Thoracic aorta (tissue), 2 donors: ENCODE results near the gene NINJ2. TPM values are rescaled to one million over a fixed set of nuclear protein-coding genes. Genes with fewer than 3 reads are reported as not detected.

Experiments
- ATAC-seq: fragments of 150-250 bp; one replicate; pipeline ENCODE4 v1.8.0; 2017; ENCODE audit warnings: low read depth; ENCODE audit not compliant: insufficient number of reproducible peaks, low FRiP score
- DNase-seq: peaks from one replicate; pipeline ENCODE4 v3.0.0-alpha.2; 2020; ENCODE audit warnings: low spot score
- H3K27ac ChIP-seq, 2 donors: fragments of 200-600 bp; sonication (generic); 1 replicate in 1 of 2; 2 replicates in 1 of 2; pipeline ENCODE4 v1.5.1; 2016; ENCODE audit warnings: mild to moderate bottlenecking in 2 of 2, moderate library complexity in 2 of 2
- H3K27me3 ChIP-seq: fragments of 200-600 bp; sonication (generic); replicated peaks from 2 replicates; pipeline ENCODE4 v1.6.0; 2016; ENCODE audit warnings: mild to moderate bottlenecking; ENCODE audit not compliant: insufficient read depth
- H3K36me3 ChIP-seq: fragments of 200-600 bp; sonication (generic); one replicate; pipeline ENCODE4 v1.5.1; 2016
- H3K4me1 ChIP-seq, 2 donors: fragments of 200-600 bp; sonication (generic); 1 replicate in 1 of 2; 2 replicates in 1 of 2; pipeline versions ENCODE4 v1.5.1 to v1.6.0; 2016; ENCODE audit warnings: low read depth in 2 of 2, mild to moderate bottlenecking in 1 of 2; ENCODE audit not compliant: control insufficient read depth in 1 of 2
- H3K4me3 ChIP-seq: fragments of 200-600 bp; sonication (generic); 2 replicates; pipeline ENCODE4 v1.5.1; 2016; ENCODE audit warnings: mild to moderate bottlenecking
- H3K9me3 ChIP-seq: fragments of 200-600 bp; sonication (generic); 2 replicates; pipeline ENCODE4 v1.5.1; 2016
- total RNA-seq, 2 donors: library from RNA; depleted of rRNA; stranded (reverse); fragments of >200 nt; gene quantifications; one replicate each; pipeline versions ENCODE4 v1.1.0 to v1.2.3, GENCODE V29; 2016
- TF ChIP-seq, protein P1 (sequence below): fragments of 200-600 bp; sonication (generic); IDR thresholded peaks from one replicate; pipeline ENCODE4 v1.5.1; 2019; ENCODE audit warnings: antibody characterized with exemption

Gene NINJ2
- total RNA-seq, 2 donors from 2014 or later: 2.4 to 5.3 TPM

DNA sequence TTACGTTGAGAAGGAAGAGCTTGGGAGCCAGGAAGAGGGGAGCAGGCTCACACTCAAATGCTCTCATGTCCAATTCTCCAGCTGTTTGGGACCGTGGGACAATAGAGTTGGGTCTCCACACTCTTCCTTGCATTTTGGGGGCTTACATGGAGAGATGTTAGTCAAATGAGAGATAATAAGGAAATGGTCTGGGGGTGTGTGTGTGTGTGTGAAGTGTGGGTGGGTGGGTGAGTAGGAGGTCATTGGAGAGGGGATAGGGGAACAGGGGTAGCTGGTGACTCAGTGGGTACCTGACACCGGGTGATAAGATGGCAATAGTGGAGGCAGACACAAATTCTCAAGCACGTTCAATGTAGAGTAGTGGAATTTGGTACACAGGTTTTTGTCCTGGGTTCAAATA, 135.5 kb downstream of the NINJ2 start:
- Histone ChIP-seq H3K27me3 (no peaks in the 10 kb centered on the region), H3K4me1 (no peaks in the 10 kb centered on the region), H3K27ac (no peak overlapping the region), H3K9me3 (peaks cover 6% of the 10 kb centered on the region), H3K4me3 (no peak overlapping the region), H3K36me3 (no peaks in the 10 kb centered on the region)
- no peak for ATAC-seq
- no peak for DNase-seq
- TF ChIP-seq, protein P1, sequence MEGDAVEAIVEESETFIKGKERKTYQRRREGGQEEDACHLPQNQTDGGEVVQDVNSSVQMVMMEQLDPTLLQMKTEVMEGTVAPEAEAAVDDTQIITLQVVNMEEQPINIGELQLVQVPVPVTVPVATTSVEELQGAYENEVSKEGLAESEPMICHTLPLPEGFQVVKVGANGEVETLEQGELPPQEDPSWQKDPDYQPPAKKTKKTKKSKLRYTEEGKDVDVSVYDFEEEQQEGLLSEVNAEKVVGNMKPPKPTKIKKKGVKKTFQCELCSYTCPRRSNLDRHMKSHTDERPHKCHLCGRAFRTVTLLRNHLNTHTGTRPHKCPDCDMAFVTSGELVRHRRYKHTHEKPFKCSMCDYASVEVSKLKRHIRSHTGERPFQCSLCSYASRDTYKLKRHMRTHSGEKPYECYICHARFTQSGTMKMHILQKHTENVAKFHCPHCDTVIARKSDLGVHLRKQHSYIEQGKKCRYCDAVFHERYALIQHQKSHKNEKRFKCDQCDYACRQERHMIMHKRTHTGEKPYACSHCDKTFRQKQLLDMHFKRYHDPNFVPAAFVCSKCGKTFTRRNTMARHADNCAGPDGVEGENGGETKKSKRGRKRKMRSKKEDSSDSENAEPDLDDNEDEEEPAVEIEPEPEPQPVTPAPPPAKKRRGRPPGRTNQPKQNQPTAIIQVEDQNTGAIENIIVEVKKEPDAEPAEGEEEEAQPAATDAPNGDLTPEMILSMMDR: no peak

DNA sequence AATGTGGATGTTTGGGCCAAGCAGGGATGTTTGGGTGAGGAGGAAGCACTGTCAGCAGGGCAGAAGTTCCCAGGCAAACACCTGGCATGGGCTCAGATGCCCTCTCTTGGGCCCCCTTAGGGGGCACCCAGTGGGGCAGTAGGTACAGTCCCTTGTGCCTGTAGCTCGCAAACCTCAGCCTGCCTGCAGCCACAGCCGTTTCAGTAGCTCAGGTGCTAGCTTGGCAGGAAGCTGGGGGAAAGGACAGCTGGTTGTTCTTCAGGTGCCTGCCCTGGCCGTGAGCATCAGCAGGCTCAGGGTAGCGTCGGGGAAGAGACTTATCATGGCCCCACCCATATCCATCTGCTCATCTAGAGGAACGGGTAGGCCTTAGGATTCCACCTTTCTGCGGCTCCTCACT, 136.0 kb downstream of the NINJ2 start:
- DNase-seq (no peak), ATAC-seq (no peak)
- TF ChIP-seq, protein P1: no peak
- H3K27me3 ChIP-seq: no peaks in the 10 kb centered on the region
- H3K4me3 ChIP-seq: no peak overlapping the region
- peaks cover 3% of the 10 kb centered on the region for H3K9me3 ChIP-seq
- H3K27ac ChIP-seq: no peak overlapping the region
- no peaks in the 10 kb centered on the region for H3K4me1 ChIP-seq
- no peaks in the 10 kb centered on the region for H3K36me3 ChIP-seq

DNA sequence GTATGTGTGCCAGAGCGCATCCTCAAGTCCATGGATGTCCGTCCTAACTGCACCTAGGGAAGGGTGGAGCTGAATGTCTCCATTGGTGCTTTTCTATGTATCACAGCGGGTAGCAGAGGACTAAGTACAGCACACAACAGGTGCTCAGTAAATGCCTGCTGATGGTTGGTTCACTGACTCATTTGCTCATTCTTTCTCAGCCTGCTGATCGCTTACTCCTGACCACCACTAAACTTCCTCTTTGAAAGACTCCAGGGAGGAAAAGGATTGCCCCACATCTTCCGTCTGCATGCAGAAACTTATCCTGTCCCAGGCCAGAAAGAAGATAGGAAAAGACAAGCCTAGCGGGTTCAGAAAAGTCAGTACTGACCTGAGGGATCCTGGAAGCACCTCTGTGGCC, 137.2 kb downstream of the NINJ2 start:
- TF ChIP-seq, protein P1: no peak
- Histone ChIP-seq H3K4me3 (no peak overlapping the region), H3K27ac (no peak overlapping the region), H3K4me1 (no peaks in the 10 kb centered on the region), H3K36me3 (no peaks in the 10 kb centered on the region), H3K9me3 (no peaks in the 10 kb centered on the region), H3K27me3 (no peaks in the 10 kb centered on the region)
- ATAC-seq (no peak), DNase-seq (no peak)

DNA sequence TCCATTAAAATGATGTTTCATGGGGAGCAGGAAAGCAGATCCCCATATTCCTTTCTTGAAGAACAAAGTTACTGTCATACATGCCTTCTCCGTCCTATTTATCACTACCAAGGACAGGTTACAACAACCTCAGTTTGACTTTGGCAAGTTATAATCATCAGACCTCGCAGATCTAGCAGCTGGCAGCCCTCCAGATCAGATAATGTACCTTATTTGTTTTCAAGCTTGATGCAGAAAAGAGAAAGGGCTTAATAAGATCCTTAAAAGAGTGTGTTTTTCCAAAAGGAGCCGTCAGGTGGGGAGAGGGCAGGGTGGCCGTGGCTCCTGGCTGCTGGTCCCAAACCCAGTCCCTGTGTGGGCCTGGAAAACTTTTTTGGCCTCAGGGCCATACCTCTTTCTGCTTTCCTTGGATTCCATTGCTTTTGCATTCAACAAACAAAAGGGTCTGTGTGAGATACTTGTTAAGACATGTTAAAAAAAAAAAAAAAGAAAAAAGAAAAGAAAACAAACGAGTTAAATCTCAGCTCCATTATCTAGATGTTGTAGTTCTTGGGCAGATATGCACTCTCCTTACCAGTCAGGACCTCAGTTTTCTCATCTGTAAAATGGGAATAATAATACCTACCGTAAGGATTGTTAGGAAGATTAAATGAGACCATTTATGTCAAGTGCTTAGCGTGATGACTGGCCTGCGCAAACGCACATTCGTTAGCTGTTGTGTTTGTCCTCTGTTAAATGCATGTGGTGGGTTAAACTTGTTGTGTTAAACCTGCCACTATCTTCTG, 138.9 kb downstream of the NINJ2 start:
- no peak overlapping the region for H3K27ac ChIP-seq
- no peak for ATAC-seq
- no peaks in the 10 kb centered on the region for H3K4me1 ChIP-seq
- H3K4me3 ChIP-seq: no peak overlapping the region
- H3K27me3 ChIP-seq: no peaks in the 10 kb centered on the region
- no peaks in the 10 kb centered on the region for H3K36me3 ChIP-seq
- DNase-seq: no peak
- TF ChIP-seq, protein P1: no peak
- no peaks in the 10 kb centered on the region for H3K9me3 ChIP-seq

DNA sequence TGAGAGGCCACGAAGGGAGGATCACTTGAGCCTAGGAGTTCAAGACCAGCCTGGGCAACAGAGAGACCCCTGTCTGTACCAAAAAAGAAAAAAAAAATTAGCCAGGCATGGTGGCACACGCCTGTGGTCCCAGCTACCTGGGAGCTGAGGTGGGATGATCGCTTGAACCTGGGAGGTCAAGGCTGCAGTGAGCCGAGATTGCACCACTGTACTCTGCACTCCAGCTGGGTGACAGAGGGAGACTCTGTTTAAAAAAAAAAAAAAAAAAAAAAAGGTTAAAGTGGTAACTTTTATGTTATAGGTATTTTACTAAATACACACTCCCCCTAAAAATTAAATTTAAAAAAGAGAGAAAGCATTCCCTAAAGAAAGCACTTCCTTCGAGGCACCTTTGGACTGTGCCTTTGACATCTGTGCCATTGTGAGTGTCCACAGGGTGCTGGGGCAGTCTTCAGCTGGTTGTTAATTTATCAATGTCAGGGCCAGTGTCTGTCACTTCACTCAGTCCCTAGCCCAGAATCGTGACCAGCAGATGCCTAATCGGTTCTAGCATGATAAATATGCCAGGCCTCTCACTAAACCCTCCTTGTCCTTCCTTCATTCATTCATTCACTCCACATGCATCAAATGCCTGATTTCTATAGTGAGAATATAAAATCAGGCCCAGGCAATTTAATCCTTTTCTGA, 140.4 kb downstream of the NINJ2 start:
- H3K27me3 ChIP-seq: no peaks in the 10 kb centered on the region
- H3K4me3 ChIP-seq: no peak overlapping the region
- H3K27ac ChIP-seq: no peak overlapping the region
- no peaks in the 10 kb centered on the region for H3K9me3 ChIP-seq
- H3K36me3 ChIP-seq: no peaks in the 10 kb centered on the region
- TF ChIP-seq, protein P1: no peak
- H3K4me1 ChIP-seq: no peaks in the 10 kb centered on the region
- ATAC-seq (no peak), DNase-seq (no peak)
